ENCODE data around the gene SPP1. TPM values are rescaled to one million over a fixed set of nuclear protein-coding genes. Genes with fewer than 3 reads are reported as not detected.

SPP1 gene
- total RNA-seq, 4 donors from 2014 or later = 1.0 to 16.7 (median 8.9) TPM

DNA sequence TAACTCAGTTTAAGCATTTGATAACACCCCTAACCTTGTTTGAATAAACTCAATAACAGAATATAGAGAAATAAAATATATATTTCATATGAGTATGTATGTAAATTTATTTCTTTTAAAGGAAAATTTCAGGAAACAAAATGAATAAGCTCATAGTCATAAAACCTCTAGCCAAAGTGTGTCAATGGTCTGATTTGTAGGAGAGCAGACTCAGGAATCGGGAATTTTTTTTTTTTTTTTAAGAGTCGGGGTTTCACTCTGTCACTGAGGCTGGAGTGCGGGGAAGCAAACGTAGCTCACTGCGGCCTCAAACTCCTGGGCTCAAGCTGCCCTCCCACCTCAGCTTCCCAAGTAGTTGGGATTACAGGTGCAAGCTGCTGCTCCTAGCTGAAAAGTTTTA is 34.4 kb downstream of the SPP1 start:
- intact Hi-C loops (cut with DNase I) = no loop called here
- H3K4me3 ChIP-seq (replicated peaks in 1 of 3) = no peak overlapping the region
- peaks cover 8 to 13% of the 10 kb centered on the region in 2 donors for H3K4me1 ChIP-seq

DNA sequence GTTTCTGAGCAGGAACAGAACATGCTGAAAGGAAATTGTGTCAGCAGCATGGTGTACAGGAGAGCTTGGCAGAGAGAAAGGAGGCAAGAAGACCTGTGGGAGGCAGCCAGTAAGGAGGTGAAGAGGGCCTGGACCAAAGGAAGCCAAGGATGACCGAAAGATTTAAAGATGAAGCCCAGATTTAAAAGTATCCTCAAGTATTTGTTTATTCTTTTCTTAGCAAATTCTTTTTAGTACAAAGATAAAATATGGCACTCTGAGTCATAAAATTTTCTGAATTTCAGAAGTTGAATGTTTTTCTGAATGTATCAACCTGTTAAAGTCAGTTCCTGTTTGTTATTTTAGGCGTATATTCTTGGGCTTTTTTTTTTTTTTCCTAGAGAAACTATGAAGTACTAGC is 35.5 kb downstream of the SPP1 start:
- TF ChIP-seq, protein P1, sequence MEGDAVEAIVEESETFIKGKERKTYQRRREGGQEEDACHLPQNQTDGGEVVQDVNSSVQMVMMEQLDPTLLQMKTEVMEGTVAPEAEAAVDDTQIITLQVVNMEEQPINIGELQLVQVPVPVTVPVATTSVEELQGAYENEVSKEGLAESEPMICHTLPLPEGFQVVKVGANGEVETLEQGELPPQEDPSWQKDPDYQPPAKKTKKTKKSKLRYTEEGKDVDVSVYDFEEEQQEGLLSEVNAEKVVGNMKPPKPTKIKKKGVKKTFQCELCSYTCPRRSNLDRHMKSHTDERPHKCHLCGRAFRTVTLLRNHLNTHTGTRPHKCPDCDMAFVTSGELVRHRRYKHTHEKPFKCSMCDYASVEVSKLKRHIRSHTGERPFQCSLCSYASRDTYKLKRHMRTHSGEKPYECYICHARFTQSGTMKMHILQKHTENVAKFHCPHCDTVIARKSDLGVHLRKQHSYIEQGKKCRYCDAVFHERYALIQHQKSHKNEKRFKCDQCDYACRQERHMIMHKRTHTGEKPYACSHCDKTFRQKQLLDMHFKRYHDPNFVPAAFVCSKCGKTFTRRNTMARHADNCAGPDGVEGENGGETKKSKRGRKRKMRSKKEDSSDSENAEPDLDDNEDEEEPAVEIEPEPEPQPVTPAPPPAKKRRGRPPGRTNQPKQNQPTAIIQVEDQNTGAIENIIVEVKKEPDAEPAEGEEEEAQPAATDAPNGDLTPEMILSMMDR (IDR thresholded peaks at IDR 0.05) = no peak
- TF ChIP-seq POLR2A (IDR thresholded peaks at IDR 0.05) = no peak
- H3K4me3 ChIP-seq (replicated peaks in 1 of 3) = no peak overlapping the region
- no peaks in the 10 kb centered on the region for H3K27me3 ChIP-seq
- WGBS, 2 donors = 58 to 72% methylated on average over 2 of the region's 2 CpGs
- no peak overlapping the region for H3K27ac ChIP-seq
- H3K36me3 ChIP-seq = no peaks in the 10 kb centered on the region
- no peaks in the 10 kb centered on the region for H3K9me3 ChIP-seq
- H3K4me1 ChIP-seq = peaks cover 8 to 13% of the 10 kb centered on the region in 2 donors
- no peak for DNase-seq
- intact Hi-C loops (cut with DNase I) = no loop called here

More for the DNA sequence above, 34.4 kb downstream of the SPP1 start:
- no peak for DNase-seq
- WGBS, 2 donors = 73 to 83% methylated on average over 5 of the region's 5 CpGs
- Histone ChIP-seq H3K36me3 (no peaks in the 10 kb centered on the region), H3K9me3 (no peaks in the 10 kb centered on the region), H3K27ac (no peak overlapping the region), H3K27me3 (no peaks in the 10 kb centered on the region)
- TF ChIP-seq, protein P1 (IDR thresholded peaks at IDR 0.05) = no peak

DNA sequence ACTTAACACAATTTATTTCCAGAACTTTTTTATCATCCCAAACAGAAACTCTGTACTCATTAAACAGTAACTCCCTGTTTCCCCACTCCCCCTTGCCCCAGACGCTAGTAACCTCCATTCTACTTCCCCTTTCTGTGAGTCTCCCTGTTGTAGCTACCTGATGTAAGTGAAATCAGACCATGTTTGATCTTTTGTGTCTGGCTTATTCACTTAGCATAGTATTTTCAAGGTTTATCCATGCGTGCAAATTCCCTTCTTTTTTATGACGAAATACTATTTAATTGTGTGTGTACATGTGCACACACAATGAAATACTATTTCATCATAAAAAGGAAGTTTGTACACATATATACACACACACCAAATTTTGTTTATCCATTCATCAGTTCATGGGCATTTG is 37.1 kb downstream of the SPP1 start:
- WGBS, 2 donors = 82 to 91% methylated on average over 3 of the region's 3 CpGs
- no peak overlapping the region for H3K27ac ChIP-seq
- H3K27me3 ChIP-seq = no peaks in the 10 kb centered on the region
- peaks cover 5 to 11% of the 10 kb centered on the region in 2 donors for H3K4me1 ChIP-seq
- no peak for DNase-seq
- TF ChIP-seq, protein P1 (IDR thresholded peaks at IDR 0.05) = no peak
- H3K4me3 ChIP-seq (replicated peaks in 1 of 3) = no peak overlapping the region
- no peaks in the 10 kb centered on the region for H3K36me3 ChIP-seq
- intact Hi-C loops (cut with DNase I) = no loop called here
- no peaks in the 10 kb centered on the region for H3K9me3 ChIP-seq

DNA sequence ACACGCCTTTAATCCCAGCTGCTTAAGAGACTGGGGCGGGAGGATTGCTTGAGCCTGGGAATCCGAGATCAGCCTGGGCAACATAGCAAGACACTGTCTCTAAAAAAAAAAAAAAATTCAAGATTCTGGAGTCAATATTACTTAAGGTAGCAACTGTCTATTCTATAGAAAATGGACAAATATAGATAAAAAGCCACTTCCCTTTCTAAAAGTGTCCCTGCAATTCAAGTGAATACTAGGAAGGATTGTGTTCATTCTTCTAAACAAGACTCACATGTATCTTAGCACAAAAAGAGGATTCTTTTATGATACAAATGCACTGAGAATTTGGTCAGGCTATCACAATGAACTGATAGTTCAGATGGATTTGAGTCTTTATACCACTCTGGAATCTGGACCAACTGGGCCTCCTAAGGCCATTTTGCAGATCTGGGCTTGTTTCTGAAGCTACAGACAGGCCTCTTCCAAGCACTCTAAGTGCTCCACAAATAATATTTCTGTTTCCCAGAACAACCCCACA is 38.9 kb downstream of the SPP1 start:
- WGBS, 2 donors = 95 to 100% methylated on average over 3 of the region's 3 CpGs
- no peaks in the 10 kb centered on the region for H3K36me3 ChIP-seq
- no peaks in the 10 kb centered on the region for H3K27me3 ChIP-seq
- no peak for TF ChIP-seq POLR2A (IDR thresholded peaks at IDR 0.05)
- TF ChIP-seq, protein P1 (IDR thresholded peaks at IDR 0.05) = no peak
- DNase-seq = no peak
- H3K4me3 ChIP-seq (replicated peaks in 1 of 3) = no peak overlapping the region
- H3K27ac ChIP-seq = no peak overlapping the region
- intact Hi-C loops (cut with DNase I) = no loop called here
- peaks cover 5 to 22% of the 10 kb centered on the region in 2 donors for H3K4me1 ChIP-seq
- H3K9me3 ChIP-seq = no peaks in the 10 kb centered on the region

DNA sequence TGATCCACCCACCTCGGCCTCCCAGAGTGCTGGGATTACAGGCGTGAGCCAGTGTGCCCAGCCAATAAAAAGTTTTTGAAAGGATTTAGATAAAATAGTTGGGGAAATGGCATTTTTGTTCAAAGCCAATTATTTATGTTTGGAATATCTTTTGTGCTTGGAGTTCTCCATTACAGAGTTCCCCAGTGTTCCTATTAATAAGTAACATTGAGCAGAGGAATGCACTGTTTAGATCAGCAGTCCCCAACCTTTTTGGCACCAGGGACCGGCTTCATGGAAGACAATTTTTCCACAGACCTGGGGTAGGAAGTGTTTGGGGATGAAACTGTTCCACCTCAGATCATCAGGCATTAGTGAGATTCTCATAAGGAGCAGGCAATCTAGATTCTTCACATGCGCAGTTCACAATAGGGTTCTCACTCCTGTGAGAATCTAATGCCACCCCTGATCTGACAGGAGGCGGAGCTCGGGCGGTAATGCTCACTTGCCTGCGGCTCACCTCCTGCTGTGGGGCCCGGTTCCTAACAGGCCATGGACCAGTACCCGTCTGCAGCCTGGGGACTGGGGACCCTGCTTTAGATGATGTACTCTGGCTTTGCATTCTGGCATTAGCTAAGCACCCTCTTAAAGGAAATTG is 40.3 kb downstream of the SPP1 start:
- TF ChIP-seq POLR2A (IDR thresholded peaks at IDR 0.05) = no peak
- TF ChIP-seq, protein P1 (IDR thresholded peaks at IDR 0.05) = no peak
- WGBS, 2 donors = 95 to 97% methylated on average over 9 to 10 of the region's 10 CpGs

More for the DNA sequence above, 40.3 kb downstream of the SPP1 start:
- Histone ChIP-seq H3K4me1 (peaks cover 5 to 17% of the 10 kb centered on the region in 2 donors), H3K4me3 (replicated peaks in 1 of 3) (no peak overlapping the region), H3K27ac (no peak overlapping the region), H3K9me3 (no peaks in the 10 kb centered on the region), H3K27me3 (no peaks in the 10 kb centered on the region), H3K36me3 (no peaks in the 10 kb centered on the region)
- DNase-seq = no peak
- intact Hi-C loops (cut with DNase I) = no loop called here

All from thyroid gland (tissue), 4 donors.